Middle frontal gyrus (tissue), 1 donor: ENCODE measurements around the gene RHD.
"Not testable (repeated sequence)": the region's sequence is repeated elsewhere in the genome, so short reads cannot be mapped to it uniquely, and the experiment has no call there.

Experiments used
- DNase-seq: peaks from one replicate; pipeline ENCODE4 v3.0.0-alpha.2; 2015; ENCODE audit warnings: low spot score; ENCODE audit errors: extremely low spot score

The RHD gene

GRCh38 chr1:25256578-25256965, 15.7 kb upstream of the RHD start:
- DNase-seq: no peak

DNA sequence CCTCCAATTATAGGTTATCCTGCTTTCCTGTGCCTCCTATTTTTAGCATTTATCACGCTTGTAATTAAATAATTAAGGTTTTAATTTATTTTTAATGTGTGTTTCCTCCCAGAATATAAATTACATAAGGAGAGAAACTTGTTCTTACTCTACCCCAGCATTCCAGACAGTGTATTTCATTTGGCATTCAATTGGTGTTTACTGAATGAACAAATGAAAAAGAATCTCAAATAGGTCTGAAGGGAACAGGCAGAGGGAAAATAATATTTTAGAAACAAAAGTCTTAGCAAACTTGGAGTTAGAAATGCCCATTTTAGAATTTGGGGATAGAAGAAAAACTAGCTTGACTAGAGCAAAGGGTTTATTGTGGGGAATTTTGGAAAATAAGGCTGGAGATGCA, 15.1 kb upstream of the RHD start:
- DNase-seq: no peak

DNA sequence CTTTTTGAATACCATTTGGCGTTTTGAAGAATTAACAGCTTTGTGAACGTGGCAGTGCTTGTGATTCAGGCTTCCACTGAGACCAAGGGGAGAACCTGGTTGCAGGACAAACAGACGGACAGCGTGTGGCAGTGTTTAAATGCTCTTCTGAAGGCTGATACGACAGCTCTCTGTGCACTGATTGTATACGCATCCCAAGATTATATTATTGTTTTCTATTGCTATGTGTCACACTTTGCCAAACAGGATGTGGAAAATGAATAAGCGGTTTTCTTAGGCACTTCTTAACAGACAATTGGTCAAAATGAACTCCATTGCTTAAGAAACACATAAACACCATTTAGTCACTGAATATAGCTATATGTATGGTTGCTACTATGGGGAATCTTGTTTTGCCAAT, 12.5 kb upstream of the RHD start:
- not testable (repeated sequence) for DNase-seq

GRCh38 chr1:25260336-25260735, 12.0 kb upstream of the RHD start:
- not testable (repeated sequence) for DNase-seq

GRCh38 chr1:25266554-25267287, 5.6 kb upstream of the RHD start:
- DNase-seq: not testable (repeated sequence)

DNA sequence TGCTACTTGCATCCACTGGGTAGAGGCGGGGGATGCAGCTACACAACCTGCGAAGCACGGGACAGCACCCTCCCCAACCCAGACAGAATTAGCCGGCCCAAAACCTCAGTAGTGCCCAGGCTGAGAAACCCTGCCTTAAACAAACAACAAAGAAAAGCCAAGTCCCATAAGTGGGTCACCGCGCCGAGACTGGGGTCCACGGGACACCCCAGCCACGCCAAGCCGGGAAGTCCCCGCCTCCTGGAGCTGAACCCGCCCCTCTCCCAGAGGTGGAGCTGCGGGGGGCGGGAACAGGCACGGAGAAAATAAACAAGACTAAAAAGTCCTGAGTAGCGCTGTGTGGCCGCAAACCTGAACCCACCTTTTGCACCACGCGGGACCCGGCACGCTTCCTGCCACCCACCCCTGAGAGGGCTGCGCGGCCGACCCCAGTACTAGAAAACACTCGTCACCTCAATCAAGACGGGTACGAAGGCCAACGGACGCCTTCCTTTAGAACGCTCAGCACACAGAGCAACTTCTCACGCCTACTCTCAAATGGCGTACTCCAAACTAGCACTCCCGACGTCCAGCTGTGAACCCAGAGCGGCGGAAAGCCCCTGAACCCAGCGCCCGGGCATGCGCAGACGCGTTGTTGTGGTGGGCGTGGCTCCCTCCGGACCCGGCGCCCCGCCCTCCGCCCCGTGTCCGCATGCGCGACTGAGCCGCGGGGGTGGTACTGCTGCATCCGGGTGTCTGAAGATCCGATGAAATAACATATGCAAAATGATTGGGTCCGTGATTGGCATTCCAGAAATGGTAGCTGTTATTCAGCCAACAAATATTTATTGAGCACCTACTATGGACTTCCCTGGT, 4.8 kb upstream of the RHD start:
- DNase-seq: peak; percentile 40

- DNase-seq: not testable (repeated sequence)
These were observed 4.1 kb upstream of the RHD start for GRCh38 chr1:25268143-25268760.

- not testable (repeated sequence) for DNase-seq
These were observed 3.3 kb downstream of the RHD start for GRCh38 chr1:25275648-25276047.

DNA sequence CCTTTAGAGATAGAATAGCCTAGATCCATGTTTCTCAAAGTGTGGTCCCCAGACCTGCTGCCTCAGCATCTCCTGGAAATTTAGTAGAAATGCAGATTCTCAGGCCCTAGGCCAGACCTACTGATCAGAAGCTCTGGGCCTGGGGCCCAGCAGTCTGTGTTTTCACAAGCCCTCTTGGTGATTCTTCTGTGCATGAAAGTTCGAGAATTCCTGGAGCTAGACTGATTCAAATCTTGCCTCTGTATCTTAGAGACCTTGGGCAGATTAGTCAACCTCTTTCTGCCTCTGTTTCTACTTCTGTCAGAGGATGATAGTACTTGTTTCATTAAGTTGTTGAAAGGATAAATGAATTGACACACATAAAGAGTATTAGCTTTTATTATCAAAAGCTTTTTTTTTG, 5.0 kb downstream of the RHD start:
- DNase-seq: not testable (repeated sequence)

- not testable (repeated sequence) for DNase-seq
These were observed 6.0 kb downstream of the RHD start for GRCh38 chr1:25278358-25278757.

GRCh38 chr1:25278790-25279189, 6.5 kb downstream of the RHD start:
- DNase-seq: not testable (repeated sequence)

GRCh38 chr1:25279693-25280111, 7.4 kb downstream of the RHD start:
- not testable (repeated sequence) for DNase-seq

DNA sequence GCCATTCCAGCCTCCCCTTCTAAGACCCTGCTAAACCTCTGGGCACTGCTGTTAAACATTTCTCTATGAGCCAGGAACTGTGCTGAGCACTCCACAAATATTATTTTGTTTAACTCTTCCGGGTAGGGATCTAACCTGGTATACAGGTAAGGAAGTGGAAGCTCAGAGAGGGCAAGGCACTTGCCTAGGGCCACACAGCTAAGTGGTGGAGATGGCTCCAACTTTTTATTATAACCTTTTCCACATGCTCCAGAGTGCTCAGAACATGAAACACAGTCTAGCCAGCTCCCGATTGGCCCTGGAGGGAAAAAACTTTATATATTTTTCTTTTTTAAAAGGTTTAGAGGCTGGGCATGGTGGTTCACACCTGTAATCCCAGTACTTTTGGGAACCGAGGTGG, 13.6 kb downstream of the RHD start:
- DNase-seq: not testable (repeated sequence)

DNA sequence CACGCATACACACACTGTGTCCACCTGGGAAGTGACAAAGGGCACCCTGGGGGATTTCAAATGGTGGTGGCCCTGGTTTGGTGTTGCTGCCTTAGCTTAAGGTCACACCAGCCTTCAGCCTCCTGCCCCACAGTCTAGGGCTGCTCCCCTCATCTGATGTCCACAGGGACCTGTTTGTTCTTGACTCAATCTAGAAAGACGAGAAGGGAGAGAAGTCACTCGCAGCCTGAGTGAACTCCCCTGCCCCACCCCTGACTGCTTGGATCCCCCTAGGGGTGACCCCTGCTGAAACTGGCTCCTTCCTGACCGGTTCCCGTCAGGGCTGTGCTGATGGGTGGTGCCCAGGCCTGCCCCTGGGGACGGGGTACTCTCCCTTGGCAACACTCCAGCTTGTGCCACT, 14.9 kb downstream of the RHD start:
- not testable (repeated sequence) for DNase-seq

DNA sequence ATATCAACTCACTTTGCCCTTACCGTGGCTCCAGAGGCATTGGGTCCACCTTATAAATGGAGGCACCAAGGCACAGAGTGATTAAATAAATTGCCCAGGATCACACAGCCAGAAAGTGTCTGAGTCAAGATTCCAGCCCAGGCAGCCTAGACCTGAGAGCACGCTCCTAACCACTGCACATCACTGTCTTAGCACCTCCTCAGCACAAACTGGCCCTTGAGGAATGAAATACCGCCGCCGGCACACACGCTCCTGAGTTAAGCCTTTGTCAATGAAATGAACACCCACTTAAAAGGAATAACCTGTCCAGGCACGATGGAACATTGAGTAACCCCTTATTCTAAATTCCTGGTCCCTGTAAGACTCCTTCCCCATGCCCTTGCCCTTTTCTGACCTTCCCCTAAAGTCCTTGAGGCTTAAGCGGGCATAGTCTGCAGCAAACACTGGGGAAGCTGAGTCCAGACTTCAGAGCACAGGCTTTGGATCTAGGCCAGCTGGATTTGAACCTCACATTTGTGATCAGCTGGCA, 16.3 kb downstream of the RHD start:
- DNase-seq: not testable (repeated sequence)

- not testable (repeated sequence) for DNase-seq
These were observed 17.7 kb downstream of the RHD start for GRCh38 chr1:25290043-25290442.

DNA sequence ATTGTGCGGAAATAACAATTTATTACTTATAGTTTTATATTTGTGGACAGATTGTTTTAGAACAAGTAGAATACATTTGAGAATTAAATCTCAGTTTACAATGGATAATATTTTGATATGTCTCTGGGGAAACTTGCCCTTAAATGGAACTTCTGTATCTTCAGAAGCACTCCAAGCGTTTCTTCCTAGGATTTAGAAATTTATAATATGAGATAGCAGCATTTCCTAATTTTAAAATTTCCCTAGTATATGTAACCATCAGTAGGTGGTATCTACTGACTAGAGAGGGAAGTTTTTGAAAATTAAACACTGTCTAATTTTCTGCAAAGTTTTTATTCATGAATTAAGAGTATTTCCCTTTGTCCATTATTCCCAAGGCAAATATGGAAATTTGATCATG, 21.1 kb downstream of the RHD start:
- not testable (repeated sequence) for DNase-seq

GRCh38 chr1:25294889-25295826, 22.8 kb downstream of the RHD start:
- not testable (repeated sequence) for DNase-seq

GRCh38 chr1:25296501-25296900, 24.2 kb downstream of the RHD start:
- not testable (repeated sequence) for DNase-seq

DNA sequence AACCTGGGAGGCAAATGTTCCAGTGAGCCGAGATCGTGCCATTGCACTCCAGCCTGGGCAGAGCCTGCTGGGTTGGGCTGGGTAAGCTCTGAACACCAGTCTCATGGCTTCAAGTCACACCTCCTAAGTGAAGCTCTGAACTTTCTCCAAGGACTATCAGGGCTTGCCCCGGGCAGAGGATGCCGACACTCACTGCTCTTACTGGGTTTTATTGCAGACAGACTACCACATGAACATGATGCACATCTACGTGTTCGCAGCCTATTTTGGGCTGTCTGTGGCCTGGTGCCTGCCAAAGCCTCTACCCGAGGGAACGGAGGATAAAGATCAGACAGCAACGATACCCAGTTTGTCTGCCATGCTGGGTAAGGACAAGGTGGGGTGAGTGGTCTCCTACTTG, 28.4 kb downstream of the RHD start:
- not testable (repeated sequence) for DNase-seq

DNA sequence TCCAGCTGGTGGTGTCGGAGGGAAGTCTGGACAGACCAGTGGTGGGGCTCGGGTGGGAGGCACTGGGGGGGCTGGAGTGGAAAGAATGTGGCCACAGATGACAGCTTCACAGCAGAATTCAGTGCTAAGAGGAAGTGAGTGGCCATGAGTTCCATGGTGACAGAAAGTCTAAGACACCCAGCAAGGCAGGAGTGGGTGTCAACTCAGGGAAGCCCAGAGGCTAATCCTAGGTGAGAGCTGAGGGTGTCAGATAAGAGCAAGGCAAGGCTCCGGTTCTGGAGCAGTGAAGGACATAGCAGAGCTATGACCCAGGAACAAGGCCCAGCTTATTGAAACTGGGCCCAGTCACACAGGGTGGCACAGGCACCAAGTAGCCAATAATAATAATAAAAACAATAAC, 30.0 kb downstream of the RHD start:
- not testable (repeated sequence) for DNase-seq
